Right atrium auricular region (tissue), 2 donors: ENCODE data around the gene MYH13. TPM values are rescaled to one million over a fixed set of nuclear protein-coding genes. Genes with fewer than 3 reads are reported as not detected.
A peak's percentile ranks its signal among the peaks of the same experiment; 100 is the strongest.

Source experiments
- DNase-seq: peaks from one replicate; pipeline ENCODE4 v3.0.0-alpha.2; 2019; ENCODE audit warnings: low spot score
- H3K27ac ChIP-seq, 2 donors: fragments of 200-600 bp; sonication (generic); 1 replicate in 1 of 2; 2 replicates in 1 of 2; pipeline ENCODE4 v1.5.1; 2016 to 2019
- H3K27me3 ChIP-seq, 2 donors: fragments of 200-600 bp; sonication (generic); one replicate each; pipeline versions ENCODE4 v1.5.1 to v1.6.0; 2017 to 2019
- H3K36me3 ChIP-seq: fragments of 200-600 bp; sonication (generic); one replicate; pipeline ENCODE4 v1.5.1; 2016
- H3K4me1 ChIP-seq, 2 donors: fragments of 200-600 bp; sonication (generic); one replicate each; pipeline versions ENCODE4 v1.5.1 to v1.6.0; 2017 to 2019
- H3K4me3 ChIP-seq, 2 donors: fragments of 200-600 bp; sonication (generic); 1 replicate in 1 of 2; 2 replicates in 1 of 2; pipeline ENCODE4 v1.5.1; 2017 to 2019; ENCODE audit warnings: mild to moderate bottlenecking in 1 of 2, moderate library complexity in 1 of 2
- H3K9me3 ChIP-seq, 2 donors: fragments of 200-600 bp; sonication (generic); one replicate each; pipeline ENCODE4 v1.5.1; 2019
- CTCF ChIP-seq, 2 donors: fragments of 200-600 bp; sonication (generic); IDR thresholded peaks; one replicate each; pipeline ENCODE4 v1.5.1; 2019; ENCODE audit warnings: antibody characterized with exemption in 2 of 2
- total RNA-seq, 2 donors: library from RNA; depleted of rRNA; stranded (reverse); fragments of >200 nt; gene quantifications; one replicate each; pipeline ENCODE4 v1.1.0, GENCODE V29; 2016

Gene MYH13
- total RNA-seq, 2 donors from 2014 or later, result not detected

DNA sequence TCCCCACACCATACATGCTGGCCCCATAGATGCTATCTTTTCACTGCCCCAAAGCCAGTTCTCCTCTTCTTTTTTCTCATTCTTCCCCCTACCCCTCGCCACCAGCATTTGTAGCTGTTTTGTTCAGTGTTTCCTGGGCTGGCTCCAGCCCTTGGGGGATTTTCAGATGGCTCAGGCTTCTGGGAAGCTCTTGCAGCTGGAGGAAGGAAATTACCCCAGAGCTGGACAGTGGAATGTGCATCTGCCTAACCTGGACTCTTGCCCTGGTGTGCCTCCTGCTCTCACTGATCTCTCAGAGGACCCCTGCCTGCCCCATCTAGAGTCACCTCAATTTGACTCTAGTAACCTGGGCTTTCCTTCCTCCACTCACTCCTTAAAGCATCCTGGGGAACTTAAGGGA lies 82.8 kb downstream of the MYH13 start:
- Histone ChIP-seq H3K36me3 (no peaks in the 10 kb centered on the region), H3K27ac (no peak overlapping the region), H3K9me3 (no peaks in the 10 kb centered on the region), H3K4me3 (no peak overlapping the region), H3K4me1 (no peaks in the 10 kb centered on the region), H3K27me3 (no peaks in the 10 kb centered on the region)
- no peak for DNase-seq
- no peak for TF ChIP-seq CTCF (IDR thresholded peaks at IDR 0.05)

GRCh38 chr17:10286324-10286723 lies 86.5 kb downstream of the MYH13 start:
- H3K9me3 ChIP-seq, result no peaks in the 10 kb centered on the region
- H3K27ac ChIP-seq, result no peak overlapping the region
- no peak overlapping the region for H3K4me3 ChIP-seq
- H3K36me3 ChIP-seq, result no peaks in the 10 kb centered on the region
- peak; percentile 42 for DNase-seq
- no peaks in the 10 kb centered on the region for H3K4me1 ChIP-seq
- TF ChIP-seq CTCF (IDR thresholded peaks at IDR 0.05), result no peak
- H3K27me3 ChIP-seq, result no peaks in the 10 kb centered on the region

DNA sequence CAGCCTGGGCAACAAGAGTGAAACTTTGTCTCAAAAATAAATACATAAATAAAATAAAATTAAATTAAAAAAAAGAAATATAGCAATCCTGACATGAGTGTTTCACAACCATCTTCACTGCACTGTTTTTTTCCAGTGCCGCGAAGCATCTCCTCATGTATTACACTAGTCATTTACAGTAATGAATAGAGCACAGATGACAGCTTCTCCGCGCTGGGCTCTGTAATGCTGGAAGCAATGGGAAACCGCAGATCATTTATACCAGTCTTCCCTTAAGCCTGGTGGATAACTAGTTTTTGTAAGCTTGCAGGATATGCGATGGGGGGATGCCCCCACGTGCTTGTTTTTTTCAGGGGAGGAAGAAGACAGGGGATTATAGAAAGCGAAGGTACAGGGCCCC lies 86.9 kb downstream of the MYH13 start:
- DNase-seq, result peak; percentile 40
- no peaks in the 10 kb centered on the region for H3K36me3 ChIP-seq
- TF ChIP-seq CTCF (IDR thresholded peaks at IDR 0.05), result no peak

GRCh38 chr17:10280068-10280467 lies 92.7 kb downstream of the MYH13 start:
- no peak for TF ChIP-seq CTCF (IDR thresholded peaks at IDR 0.05)
- H3K27ac ChIP-seq, result no peak overlapping the region
- H3K36me3 ChIP-seq, result no peaks in the 10 kb centered on the region
- no peak overlapping the region for H3K4me3 ChIP-seq
- no peaks in the 10 kb centered on the region for H3K9me3 ChIP-seq
- H3K4me1 ChIP-seq, result no peaks in the 10 kb centered on the region
- no peak for DNase-seq
- H3K27me3 ChIP-seq, result no peaks in the 10 kb centered on the region

More for the DNA sequence above, 86.9 kb downstream of the MYH13 start:
- no peaks in the 10 kb centered on the region for H3K27me3 ChIP-seq
- no peaks in the 10 kb centered on the region for H3K9me3 ChIP-seq
- H3K27ac ChIP-seq, result no peak overlapping the region
- no peaks in the 10 kb centered on the region for H3K4me1 ChIP-seq
- H3K4me3 ChIP-seq, result no peak overlapping the region

DNA sequence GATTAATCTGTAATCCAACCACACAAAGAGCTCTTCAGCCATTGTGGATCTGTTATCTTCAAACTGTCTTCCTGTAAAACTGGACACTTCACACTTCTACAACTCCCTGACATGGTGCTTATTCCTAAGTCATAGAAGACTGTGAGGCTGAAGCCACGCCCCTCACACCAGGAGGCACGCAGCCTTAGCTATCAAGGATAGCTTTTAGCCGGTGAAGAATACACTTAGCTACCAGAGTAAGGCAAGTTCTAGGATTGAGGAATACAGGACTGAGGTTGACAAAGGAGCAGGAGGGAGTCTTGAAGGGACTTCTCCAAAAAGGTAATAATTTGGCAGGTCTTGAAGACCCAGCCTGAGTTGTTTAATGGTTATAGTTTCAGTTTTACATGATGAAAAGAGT lies 94.6 kb downstream of the MYH13 start:
- H3K27me3 ChIP-seq, result no peaks in the 10 kb centered on the region
- H3K4me3 ChIP-seq, result peak overlapping the region in 1 of 2 donors; percentile 6
- TF ChIP-seq CTCF (IDR thresholded peaks at IDR 0.05), result no peak
- H3K9me3 ChIP-seq, result no peaks in the 10 kb centered on the region
- peak; percentile 58 for DNase-seq
- H3K4me1 ChIP-seq, result no peaks in the 10 kb centered on the region
- no peaks in the 10 kb centered on the region for H3K36me3 ChIP-seq
- no peak overlapping the region for H3K27ac ChIP-seq

DNA sequence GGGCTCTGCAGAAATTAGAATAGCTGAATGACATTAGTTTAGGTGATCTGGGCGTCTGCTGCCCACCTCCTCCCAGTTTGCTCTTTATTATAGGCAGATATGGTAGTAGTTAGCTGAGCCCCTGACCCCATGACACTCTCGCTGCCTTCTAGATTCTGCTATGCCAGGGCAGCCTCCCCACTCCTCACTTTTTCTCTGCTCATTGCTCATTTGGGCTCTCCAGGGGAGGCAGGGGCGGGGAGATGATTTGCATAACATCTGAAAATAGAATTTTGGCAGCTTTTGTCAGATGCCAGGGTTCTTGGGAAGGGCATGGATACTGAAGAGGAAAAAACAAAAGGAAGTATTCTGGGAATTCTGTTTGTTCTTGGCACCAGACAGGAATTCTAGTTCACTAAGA lies 96.4 kb downstream of the MYH13 start:
- Histone ChIP-seq H3K27me3 (no peaks in the 10 kb centered on the region), H3K9me3 (no peaks in the 10 kb centered on the region), H3K4me1 (no peaks in the 10 kb centered on the region), H3K27ac (no peak overlapping the region), H3K4me3 (no peak overlapping the region), H3K36me3 (no peaks in the 10 kb centered on the region)
- peak; percentile 18 for DNase-seq
- TF ChIP-seq CTCF (IDR thresholded peaks at IDR 0.05), result no peak
